Lower lobe of right lung (tissue), 2 donors: Measurements from ENCODE around the gene HMCES. TPM values are rescaled to one million over a fixed set of nuclear protein-coding genes. Genes with fewer than 3 reads are reported as not detected.
A peak's percentile ranks its signal among the peaks of the same experiment; 100 is the strongest.

Experiments
- ATAC-seq, 2 donors: fragments of 200-7000 bp; cut with Tn5 transposase; one replicate each; pipeline ENCODE4 v1.9.1; 2020 to 2022; ENCODE audit warnings: mild to moderate bottlenecking in 2 of 2, moderate library complexity in 2 of 2
- DNase-seq: peaks from one replicate; pipeline ENCODE4 v3.0.0-alpha.2; 2020
- H3K27ac ChIP-seq: fragments of 200-600 bp; one replicate; pipeline ENCODE4 v1.8.0; 2022
- H3K27me3 ChIP-seq: fragments of 200-600 bp; one replicate; pipeline ENCODE4 v1.8.0; 2022; ENCODE audit warnings: low read depth
- H3K36me3 ChIP-seq: fragments of 200-600 bp; one replicate; pipeline ENCODE4 v1.8.0; 2022; ENCODE audit warnings: mild to moderate bottlenecking
- H3K4me1 ChIP-seq: fragments of 200-600 bp; one replicate; pipeline ENCODE4 v1.8.0; 2022
- H3K4me3 ChIP-seq: fragments of 200-600 bp; one replicate; pipeline ENCODE4 v1.8.0; 2022; ENCODE audit warnings: mild to moderate bottlenecking
- H3K9me3 ChIP-seq: fragments of 200-600 bp; one replicate; pipeline ENCODE4 v1.8.0; 2022
- intact Hi-C: fragments of 100-400 bp; cut with DNase I; formaldehyde crosslinking; loops from one replicate; pipeline ENCODE4 v1.11.0; 2022
- total RNA-seq: library from RNA; stranded (reverse); fragmentation: NEBNext Ultra II Directional; extraction: Animal tissue kit (Norgen Biotek cat#: 25700); gene quantifications from one replicate; pipeline ENCODE4 v1.2.1, GENCODE V29; 2021
- TF ChIP-seq, protein P1 (sequence below): fragments of 200-600 bp; IDR thresholded peaks from one replicate; pipeline ENCODE4 v1.8.0; 2022; ENCODE audit warnings: antibody characterized with exemption, mild to moderate bottlenecking
- donor health status: DM: no; HTN: yes; CAD: no; lungs with severe emphysema.

The HMCES gene
- total RNA-seq, 1 donor from 2014 or later, result 28.1 TPM

DNA sequence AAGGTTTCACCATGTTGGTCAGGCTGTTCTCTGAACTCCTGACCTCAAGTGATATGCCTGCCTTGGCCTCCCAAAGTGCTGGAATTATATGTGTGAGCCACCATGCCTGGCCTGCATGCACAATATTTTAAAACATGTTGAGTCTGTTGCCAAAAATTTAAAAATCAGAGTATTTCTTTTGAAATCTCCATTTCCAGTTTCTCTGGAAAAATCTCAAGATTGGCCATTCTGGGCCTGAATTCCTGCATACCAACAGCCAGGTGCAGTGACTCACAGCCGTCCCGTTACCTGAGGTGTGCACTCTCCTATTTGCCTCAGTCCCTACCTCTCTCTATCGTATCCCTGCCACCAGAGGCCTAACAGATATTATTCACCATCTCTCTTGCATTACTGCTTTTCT lies 44.2 kb upstream of the HMCES start:
- TF ChIP-seq, protein P1, sequence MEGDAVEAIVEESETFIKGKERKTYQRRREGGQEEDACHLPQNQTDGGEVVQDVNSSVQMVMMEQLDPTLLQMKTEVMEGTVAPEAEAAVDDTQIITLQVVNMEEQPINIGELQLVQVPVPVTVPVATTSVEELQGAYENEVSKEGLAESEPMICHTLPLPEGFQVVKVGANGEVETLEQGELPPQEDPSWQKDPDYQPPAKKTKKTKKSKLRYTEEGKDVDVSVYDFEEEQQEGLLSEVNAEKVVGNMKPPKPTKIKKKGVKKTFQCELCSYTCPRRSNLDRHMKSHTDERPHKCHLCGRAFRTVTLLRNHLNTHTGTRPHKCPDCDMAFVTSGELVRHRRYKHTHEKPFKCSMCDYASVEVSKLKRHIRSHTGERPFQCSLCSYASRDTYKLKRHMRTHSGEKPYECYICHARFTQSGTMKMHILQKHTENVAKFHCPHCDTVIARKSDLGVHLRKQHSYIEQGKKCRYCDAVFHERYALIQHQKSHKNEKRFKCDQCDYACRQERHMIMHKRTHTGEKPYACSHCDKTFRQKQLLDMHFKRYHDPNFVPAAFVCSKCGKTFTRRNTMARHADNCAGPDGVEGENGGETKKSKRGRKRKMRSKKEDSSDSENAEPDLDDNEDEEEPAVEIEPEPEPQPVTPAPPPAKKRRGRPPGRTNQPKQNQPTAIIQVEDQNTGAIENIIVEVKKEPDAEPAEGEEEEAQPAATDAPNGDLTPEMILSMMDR, result no peak
- intact Hi-C loops, result no loop called here
- H3K4me1 ChIP-seq, result peaks cover 15% of the 10 kb centered on the region
- H3K27ac ChIP-seq, result peak overlapping the region; percentile 43
- H3K27me3 ChIP-seq, result no peaks in the 10 kb centered on the region
- no peak overlapping the region for H3K4me3 ChIP-seq
- ATAC-seq, result no peak
- no peak for DNase-seq
- H3K36me3 ChIP-seq, result no peaks in the 10 kb centered on the region
- H3K9me3 ChIP-seq, result no peaks in the 10 kb centered on the region

DNA sequence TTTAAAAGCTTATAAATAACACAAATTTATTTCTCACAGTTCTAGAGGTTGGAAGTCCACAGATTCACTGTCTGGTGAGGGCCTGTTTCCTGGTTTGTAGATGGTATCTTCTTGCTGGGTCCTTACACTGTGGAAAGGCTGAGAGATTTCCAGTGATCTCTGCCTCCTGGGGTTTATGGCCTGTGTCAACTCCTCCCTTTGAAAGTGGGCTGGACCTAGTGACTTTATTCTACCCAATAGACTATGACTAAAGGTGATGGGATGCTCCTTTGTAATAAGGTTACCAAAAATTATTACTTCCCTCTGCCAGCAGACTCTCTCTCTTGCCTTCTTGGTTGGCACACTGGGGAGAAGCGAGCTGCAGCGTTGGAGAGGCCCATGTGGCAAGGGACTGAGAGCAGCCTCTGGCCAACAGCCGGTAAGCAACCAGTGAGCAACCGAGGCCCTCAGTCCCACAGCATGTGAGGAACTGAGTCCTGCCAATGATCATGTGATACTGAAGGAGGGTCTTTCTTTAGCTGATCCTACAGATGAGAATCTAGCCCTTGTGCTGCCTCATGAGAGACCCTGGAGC lies 43.2 kb upstream of the HMCES start:
- Histone ChIP-seq H3K9me3 (no peaks in the 10 kb centered on the region), H3K4me1 (peaks cover 22% of the 10 kb centered on the region), H3K27me3 (no peaks in the 10 kb centered on the region), H3K36me3 (no peaks in the 10 kb centered on the region), H3K27ac (no peak overlapping the region), H3K4me3 (no peak overlapping the region)
- ATAC-seq, result no peak
- TF ChIP-seq, protein P1, result no peak
- intact Hi-C loops, result no loop called here
- DNase-seq, result no peak

DNA sequence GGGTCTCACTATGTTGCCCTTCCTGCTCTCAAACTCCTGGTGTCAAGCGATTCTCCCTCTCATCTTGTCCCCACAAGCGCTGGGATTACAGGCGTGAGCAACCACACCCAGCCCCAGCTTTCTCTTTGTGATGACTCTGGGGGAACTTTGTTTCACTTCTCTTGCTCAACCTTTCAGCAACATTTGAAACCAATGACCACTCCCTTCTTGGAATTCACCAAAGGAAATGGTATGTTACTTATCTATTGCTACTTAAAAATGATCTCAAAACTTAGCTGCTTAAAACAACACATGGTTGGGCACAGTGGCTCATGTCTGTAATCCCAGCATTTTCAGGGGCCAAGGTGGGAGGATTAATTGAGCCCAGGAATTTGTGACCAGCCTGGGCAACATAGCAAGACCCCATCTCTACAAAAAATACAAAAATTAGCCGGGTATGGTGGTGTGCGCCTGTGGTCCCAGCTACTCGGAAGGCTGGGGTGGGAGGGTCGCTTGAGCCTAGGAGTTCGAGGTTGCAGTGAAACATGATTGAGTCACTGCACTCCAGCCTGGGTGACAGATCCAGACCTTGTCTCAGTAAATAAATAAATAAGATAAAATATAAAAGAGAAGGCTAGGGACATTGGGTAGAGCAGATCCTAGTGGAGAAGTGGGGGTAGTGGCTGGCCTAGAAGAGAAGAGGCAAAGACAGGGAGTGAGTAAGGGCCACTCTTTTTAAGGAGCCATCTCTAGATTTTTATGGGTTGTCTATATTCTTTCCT lies 39.5 kb upstream of the HMCES start:
- intact Hi-C loops, result no loop called here
- Histone ChIP-seq H3K36me3 (no peaks in the 10 kb centered on the region), H3K27ac (peak overlapping the region; percentile 79), H3K4me1 (peaks cover 22% of the 10 kb centered on the region), H3K4me3 (no peak overlapping the region), H3K27me3 (no peaks in the 10 kb centered on the region), H3K9me3 (no peaks in the 10 kb centered on the region)
- ATAC-seq (peak; percentile 63 to 70), DNase-seq (peak; percentile 58)
- TF ChIP-seq, protein P1, result no peak

DNA sequence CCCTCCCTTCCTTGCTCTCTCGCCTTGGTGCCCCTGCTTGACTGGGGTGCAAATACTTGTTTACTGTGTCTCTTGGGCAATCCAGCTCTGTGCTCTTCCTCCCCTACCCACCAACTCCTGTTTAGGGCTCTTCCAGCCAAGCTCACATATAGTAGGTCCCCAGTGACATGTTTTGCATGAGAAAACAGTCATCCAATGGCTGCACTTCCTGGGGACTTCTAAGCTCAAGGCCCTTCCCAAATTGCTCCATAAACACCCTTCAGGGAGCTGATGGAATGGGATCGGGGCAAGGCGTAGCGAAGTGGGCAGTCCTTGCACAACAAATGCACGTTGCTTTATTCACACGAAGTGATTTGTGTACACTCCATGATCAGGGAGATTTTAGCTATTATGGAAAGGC lies 38.7 kb upstream of the HMCES start:
- Histone ChIP-seq H3K4me1 (peaks cover 24% of the 10 kb centered on the region), H3K27ac (peak overlapping the region; percentile 79)
- intact Hi-C loops, result no loop called here

DNA sequence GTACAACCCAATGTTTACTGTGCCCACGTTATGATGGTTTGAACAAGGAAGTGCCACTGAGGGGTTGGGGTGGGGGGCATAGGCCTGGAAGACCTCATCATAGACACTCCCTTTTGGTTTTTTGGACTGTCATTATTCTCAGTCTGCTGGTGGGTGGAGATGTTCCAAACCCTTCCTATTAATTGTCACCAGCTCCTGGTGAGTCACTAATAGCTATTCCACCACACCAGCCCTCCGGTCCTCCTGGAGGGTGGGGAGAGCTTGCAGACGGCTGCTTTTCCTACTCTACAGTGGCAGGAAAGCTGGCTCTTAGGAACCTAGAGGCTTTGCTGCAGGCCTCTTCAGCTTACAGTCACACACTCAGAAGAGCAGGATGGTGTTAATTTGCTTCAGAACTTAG lies 38.2 kb upstream of the HMCES start:
- Histone ChIP-seq H3K27me3 (no peaks in the 10 kb centered on the region), H3K27ac (peak overlapping the region; percentile 79), H3K4me1 (peaks cover 28% of the 10 kb centered on the region), H3K9me3 (no peaks in the 10 kb centered on the region), H3K36me3 (no peaks in the 10 kb centered on the region), H3K4me3 (no peak overlapping the region)
- intact Hi-C loops, result no loop called here
- peak; percentile 33 to 52 for ATAC-seq
- TF ChIP-seq, protein P1, result no peak
- DNase-seq, result no peak

More for the DNA sequence above, 38.7 kb upstream of the HMCES start:
- ATAC-seq (no peak), DNase-seq (no peak)
- Histone ChIP-seq H3K27me3 (no peaks in the 10 kb centered on the region), H3K4me3 (no peak overlapping the region), H3K36me3 (no peaks in the 10 kb centered on the region), H3K9me3 (no peaks in the 10 kb centered on the region)
- TF ChIP-seq, protein P1, result no peak
